Breast epithelium (tissue), 4 donors: ENCODE results near the gene CCDC97. TPM values are rescaled to one million over a fixed set of nuclear protein-coding genes. Genes with fewer than 3 reads are reported as not detected.

Experiments
- DNase-seq, 2 donors: peaks; one replicate each; pipeline ENCODE4 v3.0.0-alpha.2; 2019; ENCODE audit warnings: low spot score in 2 of 2
- H3K27ac ChIP-seq, 2 donors: fragments of 200-600 bp; sonication (generic) in 1 of 2; one replicate each; pipeline ENCODE4 v1.5.1; 2016 to 2019; ENCODE audit warnings: mild to moderate bottlenecking in 1 of 2
- H3K27me3 ChIP-seq, 2 donors: fragments of 200-600 bp; sonication (generic) in 1 of 2; one replicate each; pipeline versions ENCODE4 v1.5.1 to v1.6.0; 2017 to 2019; ENCODE audit warnings: control low read depth in 1 of 2, mild to moderate bottlenecking in 1 of 2
- H3K36me3 ChIP-seq: fragments of 200-600 bp; one replicate; pipeline ENCODE4 v1.5.1; 2019
- H3K4me1 ChIP-seq, 2 donors: fragments of 200-600 bp; sonication (generic); one replicate each; pipeline ENCODE4 v1.5.1; 2016 to 2019; ENCODE audit warnings: control low read depth in 1 of 2
- H3K4me3 ChIP-seq, 3 donors: fragments of 200-600 bp; sonication (generic); 1 replicate in 2 of 3; 2 replicates in 1 of 3; pipeline ENCODE4 v1.5.1; 2016 to 2019; ENCODE audit warnings: mild to moderate bottlenecking in 3 of 3, moderate library complexity in 2 of 3
- H3K9me3 ChIP-seq, 2 donors: fragments of 200-600 bp; sonication (generic) in 1 of 2; one replicate each; pipeline ENCODE4 v1.5.1; 2016 to 2019; ENCODE audit warnings: control low read depth in 1 of 2
- POLR2A ChIP-seq: fragments of 450-650 bp; IDR thresholded peaks from one replicate; pipeline ENCODE4 v1.6.1; 2016; ENCODE audit warnings: antibody characterized with exemption, mild to moderate bottlenecking, moderate library complexity
- POLR2AphosphoS5 ChIP-seq, 3 donors: sonication (generic); formaldehyde crosslinking; IDR thresholded peaks; one replicate each; pipeline ENCODE4 v1.6.1; 2017; ENCODE audit warnings: antibody characterized with exemption in 3 of 3
- intact Hi-C: fragments of 100-400 bp; cut with DNase I; formaldehyde crosslinking; loops from one replicate; pipeline ENCODE4 v1.15.1; 2023; ENCODE audit warnings: low total_unique reads
- total RNA-seq, 3 donors: library from RNA; depleted of rRNA; stranded (reverse); fragments of >200 nt; gene quantifications; one replicate each; pipeline ENCODE4 v1.1.0, GENCODE V29; 2016
- TF ChIP-seq, protein P1 (sequence below), 3 donors: fragments of 450-650 bp; IDR thresholded peaks; one replicate each; pipeline ENCODE4 v1.5.1; 2016 to 2017; ENCODE audit warnings: antibody characterized with exemption in 3 of 3, mild to moderate bottlenecking in 3 of 3, moderate library complexity in 3 of 3

CCDC97 gene
- total RNA-seq, 3 donors from 2014 or later: 15.4 to 15.7 (median 15.4) TPM

DNA sequence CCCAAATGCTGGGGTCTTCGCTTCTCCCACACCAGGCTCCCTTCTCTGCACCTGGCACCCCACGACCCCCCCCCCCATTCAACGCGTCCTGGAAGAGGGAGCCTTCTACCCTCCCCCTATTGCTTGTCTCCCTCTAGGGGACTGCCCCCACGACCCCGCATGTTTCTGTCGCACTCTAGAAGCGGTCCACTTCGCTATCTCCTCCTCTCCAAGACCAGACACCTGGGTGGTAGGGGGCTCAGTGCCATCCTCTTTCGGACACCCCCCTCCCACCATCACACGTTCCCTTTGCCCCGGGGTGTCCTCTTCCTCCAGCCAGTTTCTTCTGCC lies 42.3 kb downstream of the CCDC97 start:
- DNase-seq: no peak
- Histone ChIP-seq H3K9me3 (no peaks in the 10 kb centered on the region), H3K36me3 (no peaks in the 10 kb centered on the region), H3K27ac (peak overlapping the region; percentile 78 to 92), H3K27me3 (no peaks in the 10 kb centered on the region), H3K4me3 (peak overlapping the region; percentile 82 to 97 (median 82)), H3K4me1 (peaks cover 0 to 6% of the 10 kb centered on the region in 2 donors)
- intact Hi-C loops: no loop called here
- TF ChIP-seq, protein P1, sequence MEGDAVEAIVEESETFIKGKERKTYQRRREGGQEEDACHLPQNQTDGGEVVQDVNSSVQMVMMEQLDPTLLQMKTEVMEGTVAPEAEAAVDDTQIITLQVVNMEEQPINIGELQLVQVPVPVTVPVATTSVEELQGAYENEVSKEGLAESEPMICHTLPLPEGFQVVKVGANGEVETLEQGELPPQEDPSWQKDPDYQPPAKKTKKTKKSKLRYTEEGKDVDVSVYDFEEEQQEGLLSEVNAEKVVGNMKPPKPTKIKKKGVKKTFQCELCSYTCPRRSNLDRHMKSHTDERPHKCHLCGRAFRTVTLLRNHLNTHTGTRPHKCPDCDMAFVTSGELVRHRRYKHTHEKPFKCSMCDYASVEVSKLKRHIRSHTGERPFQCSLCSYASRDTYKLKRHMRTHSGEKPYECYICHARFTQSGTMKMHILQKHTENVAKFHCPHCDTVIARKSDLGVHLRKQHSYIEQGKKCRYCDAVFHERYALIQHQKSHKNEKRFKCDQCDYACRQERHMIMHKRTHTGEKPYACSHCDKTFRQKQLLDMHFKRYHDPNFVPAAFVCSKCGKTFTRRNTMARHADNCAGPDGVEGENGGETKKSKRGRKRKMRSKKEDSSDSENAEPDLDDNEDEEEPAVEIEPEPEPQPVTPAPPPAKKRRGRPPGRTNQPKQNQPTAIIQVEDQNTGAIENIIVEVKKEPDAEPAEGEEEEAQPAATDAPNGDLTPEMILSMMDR (IDR thresholded peaks at IDR 0.05): no peak
- TF ChIP-seq POLR2A (no peak), POLR2AphosphoS5 (IDR thresholded peaks at IDR 0.05) (no peak)

DNA sequence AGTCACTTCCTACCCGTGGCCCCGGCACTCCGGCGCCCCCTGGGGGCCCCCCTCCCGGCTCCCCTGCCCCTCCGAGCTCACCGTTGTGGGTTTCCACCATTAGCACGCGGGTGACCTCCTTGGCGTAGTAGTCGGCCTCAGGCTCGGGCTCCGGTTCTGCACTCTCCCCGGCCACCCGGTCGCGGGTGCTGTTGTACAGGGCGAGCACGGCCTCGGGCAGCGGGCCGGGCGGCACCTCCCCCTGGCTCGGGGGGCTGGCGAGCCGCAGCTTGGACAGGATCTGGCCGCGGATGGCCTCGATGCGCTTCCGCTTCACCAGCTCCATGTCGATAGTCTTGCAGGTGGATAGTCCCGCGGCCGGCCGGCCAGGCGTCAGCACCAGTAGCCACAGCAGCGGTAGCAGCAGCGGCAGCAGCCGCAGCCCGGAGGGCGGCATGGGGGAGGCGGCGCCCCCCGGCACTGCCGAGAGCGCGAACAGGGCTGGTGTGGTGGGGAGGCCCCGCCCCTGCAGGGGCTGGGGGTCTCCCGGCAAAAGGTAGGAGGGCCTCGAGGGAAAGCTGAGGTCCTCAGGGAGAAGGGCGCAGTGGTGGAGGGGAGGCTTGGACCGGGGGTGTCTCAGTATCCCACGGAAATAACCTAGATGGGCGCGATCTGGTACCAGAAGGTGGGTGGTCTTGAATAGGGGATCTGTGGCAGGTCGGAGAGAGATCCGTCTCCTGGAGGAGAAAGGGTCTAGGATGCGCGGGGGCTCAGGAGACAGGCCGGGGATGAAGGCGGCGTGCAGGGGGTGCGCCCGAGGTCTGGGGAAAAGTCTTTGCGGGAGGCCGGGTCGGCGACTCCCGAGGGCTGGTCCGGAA lies 42.9 kb downstream of the CCDC97 start:
- H3K27ac ChIP-seq: peak overlapping the region; percentile 78 to 92
- H3K27me3 ChIP-seq: no peaks in the 10 kb centered on the region
- no peaks in the 10 kb centered on the region for H3K9me3 ChIP-seq
- peak in 1 of 2 donors; percentile 46 for DNase-seq
- intact Hi-C loops: no loop called here
- TF ChIP-seq, protein P1 (IDR thresholded peaks at IDR 0.05): peak in 1 of 3 donors; percentile 14
- TF ChIP-seq POLR2A: no peak
- no peak for TF ChIP-seq POLR2AphosphoS5 (IDR thresholded peaks at IDR 0.05)
- peak overlapping the region; percentile 82 to 97 (median 82) for H3K4me3 ChIP-seq
- H3K36me3 ChIP-seq: no peaks in the 10 kb centered on the region
- H3K4me1 ChIP-seq: peaks cover 0 to 6% of the 10 kb centered on the region in 2 donors

DNA sequence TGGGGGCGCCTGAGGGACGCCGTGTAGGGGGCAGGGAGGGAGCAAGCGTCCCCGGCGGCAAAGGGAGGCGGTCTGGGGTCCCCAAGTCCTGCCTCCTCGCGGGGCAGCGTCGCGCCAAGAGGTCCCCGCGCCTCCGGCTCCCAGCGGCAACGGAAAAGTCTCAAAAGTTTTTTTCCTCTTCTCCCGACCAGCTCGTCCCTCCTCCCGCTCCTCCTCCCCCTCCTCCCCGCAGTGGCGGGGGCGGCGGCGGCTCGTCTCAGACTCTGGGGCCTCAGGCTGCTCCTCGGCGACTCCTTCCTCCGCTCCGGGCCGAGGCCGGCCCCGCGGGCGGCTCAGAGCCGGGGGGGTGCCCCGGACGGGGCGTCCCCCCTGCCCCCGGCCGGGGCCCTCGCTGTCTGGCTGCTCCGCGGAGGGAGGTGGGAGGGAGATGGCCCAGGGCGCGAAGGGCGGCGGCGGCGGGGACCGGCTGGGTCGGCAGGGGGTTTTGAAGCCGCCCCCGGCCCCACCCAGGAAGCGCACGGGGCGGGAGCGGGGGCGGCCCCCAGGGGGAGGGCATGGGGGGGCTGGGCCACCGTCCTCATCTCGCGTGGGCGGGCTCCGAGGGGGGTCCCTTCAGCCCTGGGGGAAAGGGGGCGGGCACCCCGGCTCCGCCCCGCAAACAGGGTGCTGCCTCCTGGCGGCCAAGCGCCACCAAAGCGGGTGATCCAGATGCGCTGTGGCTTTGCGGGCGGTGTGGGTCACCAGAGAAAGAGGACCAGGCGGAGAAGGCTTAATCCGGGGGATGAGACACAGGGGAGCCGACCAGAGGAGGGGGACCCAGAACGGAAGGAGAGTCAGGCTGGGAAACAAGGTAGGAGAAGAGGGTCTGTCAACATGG lies 43.7 kb downstream of the CCDC97 start, which contains the start of gene TGFB1:
Gene TGFB1, minus strand, starts transcription at position 457 of the 877 bp plus-strand sequence. CDS start 878 bp downstream, outside the sequence.
- TF ChIP-seq, protein P1 (IDR thresholded peaks at IDR 0.05): peak; percentile 60 to 79 (median 65)
- TF ChIP-seq POLR2AphosphoS5 (IDR thresholded peaks at IDR 0.05) (peak in 1 of 3 donors; percentile 12), POLR2A (no peak)
- no peaks in the 10 kb centered on the region for H3K27me3 ChIP-seq
- H3K27ac ChIP-seq: peak within 1 kb of the TSS; percentile 78 to 92
- H3K36me3 ChIP-seq: no peaks in the 10 kb centered on the region
- intact Hi-C loops: no loop called here
- H3K9me3 ChIP-seq: no peaks in the 10 kb centered on the region
- peak; percentile 57 to 78 for DNase-seq
- peak within 1 kb of the TSS; percentile 82 to 97 (median 82) for H3K4me3 ChIP-seq
- peaks cover 0 to 6% of the 10 kb centered on the region in 2 donors for H3K4me1 ChIP-seq

DNA sequence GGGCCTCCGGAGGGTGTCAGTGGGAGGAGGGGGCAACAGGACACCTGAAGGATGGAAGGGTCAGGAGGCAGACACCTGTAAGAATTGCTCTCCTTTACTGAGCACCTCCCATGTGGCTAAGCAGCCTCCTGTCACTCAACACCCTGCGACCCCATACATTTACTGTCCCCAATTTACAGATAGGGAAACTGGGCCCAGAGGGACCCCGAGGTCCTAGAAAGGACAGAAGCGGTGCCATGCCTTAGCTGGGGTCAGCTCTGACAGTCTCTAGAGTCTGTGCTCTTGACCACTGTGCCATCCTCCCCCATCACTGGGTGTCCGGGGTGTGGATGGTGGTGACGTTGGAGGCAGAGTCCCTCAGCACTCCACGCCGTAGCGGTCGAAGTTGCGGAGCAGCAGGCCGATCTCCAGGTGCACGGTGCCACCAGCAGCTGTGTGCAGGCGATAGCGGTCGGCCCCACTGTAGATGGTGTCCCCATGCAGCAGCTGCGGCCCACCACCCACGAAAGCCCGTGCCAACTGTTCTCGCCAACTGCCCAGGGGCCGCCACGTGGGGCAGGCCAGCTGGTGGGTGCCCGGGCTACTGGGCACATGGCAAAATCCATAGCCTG lies 44.5 kb downstream of the CCDC97 start:
- H3K4me1 ChIP-seq: peaks cover 0 to 6% of the 10 kb centered on the region in 2 donors
- DNase-seq: no peak
- no peaks in the 10 kb centered on the region for H3K27me3 ChIP-seq
- no peak for TF ChIP-seq POLR2AphosphoS5 (IDR thresholded peaks at IDR 0.05)
- no peak for TF ChIP-seq POLR2A
- TF ChIP-seq, protein P1 (IDR thresholded peaks at IDR 0.05): no peak
- H3K4me3 ChIP-seq: peak overlapping the region; percentile 82 to 97 (median 82)
- no peaks in the 10 kb centered on the region for H3K9me3 ChIP-seq
- peak overlapping the region; percentile 78 to 92 for H3K27ac ChIP-seq
- intact Hi-C loops: no loop called here
- H3K36me3 ChIP-seq: no peaks in the 10 kb centered on the region
